DMS153 treated with DMSO at 0.1 percent for 48 hours (cell line): ENCODE results near the gene COMMD10.
A peak's percentile ranks its signal among the peaks of the same experiment; 100 is the strongest.

Experiments
- DNase-seq: peaks from one replicate; lab custom pipeline; 2025; ENCODE audit not compliant: unreplicated experiment; lab: John Stamatoyannopoulos, UW

COMMD10 gene

GRCh38 chr5:116281309-116281708 lies 196.5 kb downstream of the COMMD10 start:
- no peak for DNase-seq

- no peak for DNase-seq
Measured at GRCh38 chr5:116288524-116288923, 203.7 kb downstream of the COMMD10 start.

GRCh38 chr5:116289276-116289675 lies 204.5 kb downstream of the COMMD10 start:
- DNase-seq, result no peak

GRCh38 chr5:116291271-116291670 lies 206.4 kb downstream of the COMMD10 start:
- no peak for DNase-seq

GRCh38 chr5:116292321-116292720 lies 207.5 kb downstream of the COMMD10 start:
- no peak for DNase-seq

- DNase-seq, result no peak
Measured at GRCh38 chr5:116296335-116297072, 211.7 kb downstream of the COMMD10 start.

GRCh38 chr5:116297296-116297814 lies 212.5 kb downstream of the COMMD10 start:
- DNase-seq, result no peak

GRCh38 chr5:116299746-116300640 lies 215.2 kb downstream of the COMMD10 start:
- no peak for DNase-seq

GRCh38 chr5:116301110-116301509 lies 216.3 kb downstream of the COMMD10 start:
- DNase-seq, result no peak

- DNase-seq, result no peak
Measured at GRCh38 chr5:116303340-116303739, 218.5 kb downstream of the COMMD10 start.

GRCh38 chr5:116303810-116304209 lies 219.0 kb downstream of the COMMD10 start:
- peak; percentile 4 for DNase-seq

- no peak for DNase-seq
Measured at GRCh38 chr5:116305899-116306298, 221.1 kb downstream of the COMMD10 start.

GRCh38 chr5:116306846-116307245 lies 222.0 kb downstream of the COMMD10 start:
- no peak for DNase-seq

- no peak for DNase-seq
Measured at GRCh38 chr5:116308391-116308790, 223.6 kb downstream of the COMMD10 start.

GRCh38 chr5:116313366-116313765 lies 228.5 kb downstream of the COMMD10 start:
- no peak for DNase-seq

GRCh38 chr5:116315531-116315930 lies 230.7 kb downstream of the COMMD10 start:
- no peak for DNase-seq

- DNase-seq, result no peak
Measured at GRCh38 chr5:116318091-116318854, 233.4 kb downstream of the COMMD10 start.

- no peak for DNase-seq
Measured at GRCh38 chr5:116320486-116320885, 235.7 kb downstream of the COMMD10 start.

- DNase-seq, result no peak
Measured at GRCh38 chr5:116329503-116329902, 244.7 kb downstream of the COMMD10 start.

- no peak for DNase-seq
Measured at GRCh38 chr5:116340799-116341198, 256.0 kb downstream of the COMMD10 start.
